GM21447 (cell line): Measurements from ENCODE around the gene RARS2.
"Not testable (repeated sequence)": the region's sequence is repeated elsewhere in the genome, so short reads cannot be mapped to it uniquely, and the experiment has no call there.

Experiments
- ATAC-seq: cut with Tn5 transposase; IDR thresholded peaks from one replicate; pipeline ENCODE4 v1.9.1; 2021; ENCODE audit not compliant: unreplicated experiment

RARS2 gene

DNA sequence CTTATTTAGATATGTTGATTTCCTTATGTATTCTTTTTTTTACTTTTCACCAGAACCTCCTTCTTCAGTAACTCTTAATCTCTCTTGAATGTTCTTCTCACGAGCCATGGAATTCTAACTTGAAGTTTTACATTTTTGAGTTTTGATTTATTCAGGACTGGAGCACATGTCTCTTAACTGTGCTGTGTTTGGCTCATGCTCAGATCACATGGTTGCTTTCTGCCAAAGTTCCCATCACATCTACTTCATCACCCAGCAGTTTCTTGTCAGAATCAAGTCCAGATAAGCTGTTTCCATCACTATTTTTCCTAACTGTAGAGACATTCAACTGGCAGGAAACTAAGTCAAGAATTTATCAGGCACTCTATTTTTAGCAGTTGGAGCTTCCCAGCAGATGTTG is 85.3 kb downstream of the RARS2 start:
- ATAC-seq = no peak

DNA sequence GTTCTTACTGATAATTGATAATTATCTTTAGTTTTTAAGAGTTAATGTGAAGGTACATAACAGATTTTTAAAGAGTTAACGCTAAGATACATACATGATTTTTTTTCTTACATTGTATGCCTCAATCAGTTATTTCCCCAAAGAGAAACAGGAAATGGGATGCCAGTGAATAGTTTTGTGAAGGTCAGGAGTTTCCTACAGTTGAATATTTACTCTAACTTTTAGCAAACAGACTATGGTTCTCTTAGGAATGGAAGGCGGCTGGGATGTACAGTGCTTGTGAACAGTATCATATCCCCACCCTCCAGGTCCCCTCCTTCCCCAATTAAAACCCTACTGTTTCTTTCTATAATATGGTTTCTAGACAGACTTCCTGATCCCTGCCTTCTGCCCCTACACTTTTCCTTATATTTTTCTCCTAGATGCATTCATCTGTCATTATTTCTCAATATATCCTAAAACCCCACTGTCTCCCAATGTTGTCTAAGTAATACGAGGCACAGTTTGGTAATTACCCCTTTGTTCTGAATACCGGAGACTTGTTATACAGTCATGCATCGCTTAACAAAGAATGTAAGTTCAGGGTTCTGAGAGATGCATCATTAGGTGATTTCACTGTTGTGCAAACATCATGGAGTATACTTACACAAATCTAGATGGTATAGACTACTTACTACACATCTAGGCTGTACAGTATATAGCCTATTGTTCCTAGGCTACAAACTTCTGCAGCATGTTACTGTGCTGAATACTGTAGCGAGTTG is 87.8 kb downstream of the RARS2 start:
- no peak for ATAC-seq

DNA sequence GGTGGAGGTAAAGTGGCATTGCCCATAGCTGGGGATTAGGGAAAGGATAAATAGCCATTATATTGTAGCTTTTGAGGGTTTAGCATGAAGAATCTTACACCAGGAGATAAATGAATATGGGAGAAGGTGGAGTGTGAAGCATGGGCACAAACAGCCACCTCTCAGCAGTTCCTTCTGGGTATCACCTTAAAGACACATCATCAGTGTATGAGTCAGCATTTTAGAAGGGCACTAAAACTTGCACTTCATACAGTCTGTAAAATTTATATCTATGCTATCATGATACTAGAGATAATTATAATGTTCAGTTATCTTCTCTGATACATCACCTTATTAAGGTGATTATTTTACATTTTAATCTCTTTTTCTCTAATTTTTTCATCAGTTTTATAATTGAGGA is 91.7 kb downstream of the RARS2 start:
- ATAC-seq = no peak

DNA sequence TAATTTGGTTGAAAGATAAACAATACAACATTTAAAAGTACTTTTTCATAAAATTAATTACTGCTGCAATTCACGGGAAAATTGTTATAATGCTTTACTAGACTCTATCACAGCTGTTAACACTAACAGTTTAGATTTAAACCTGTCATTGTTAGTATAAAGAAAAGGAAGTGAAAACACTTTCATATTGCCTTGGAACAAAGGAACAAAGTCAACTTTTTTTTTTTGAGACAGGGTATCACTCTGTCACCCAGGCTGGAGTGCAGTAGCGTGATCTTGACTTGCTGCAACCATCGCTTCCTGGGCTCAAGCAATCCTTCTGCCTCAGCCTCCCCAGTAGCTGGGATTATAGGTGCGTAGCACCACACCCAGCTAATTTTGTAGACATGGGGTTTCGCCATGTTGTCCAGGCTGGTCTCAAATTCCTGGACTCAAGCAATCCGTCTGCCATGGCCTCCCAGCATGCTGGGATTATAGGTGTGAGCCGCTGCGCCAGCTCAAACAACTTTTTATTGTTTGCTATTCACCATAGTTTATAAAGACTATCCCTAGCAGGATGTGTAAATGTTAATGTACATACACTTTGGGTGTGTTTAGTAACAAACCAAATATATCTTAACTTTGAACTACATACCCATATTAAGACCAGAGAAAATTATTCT is 94.9 kb downstream of the RARS2 start:
- peak; percentile 86 for ATAC-seq

DNA sequence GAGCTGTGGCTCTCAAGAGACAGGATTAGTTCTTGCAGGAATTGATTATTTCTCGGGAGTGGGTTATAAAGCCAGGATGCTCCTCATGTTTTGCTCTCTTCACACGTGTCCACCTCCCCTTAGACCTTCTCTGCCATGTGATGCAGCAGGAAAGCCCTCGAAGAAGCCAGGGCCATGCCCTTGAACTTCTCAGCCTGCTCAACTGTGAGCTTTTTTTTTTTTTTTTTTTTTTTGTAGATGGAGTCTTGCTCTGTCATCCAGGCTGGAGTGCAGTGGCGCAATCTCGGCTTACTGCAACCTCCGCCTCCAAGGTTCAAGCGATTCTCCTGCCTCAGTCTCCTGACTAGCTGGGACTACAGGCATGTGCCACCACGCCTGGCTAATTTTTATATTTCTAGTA is 100.5 kb downstream of the RARS2 start:
- ATAC-seq = not testable (repeated sequence)

DNA sequence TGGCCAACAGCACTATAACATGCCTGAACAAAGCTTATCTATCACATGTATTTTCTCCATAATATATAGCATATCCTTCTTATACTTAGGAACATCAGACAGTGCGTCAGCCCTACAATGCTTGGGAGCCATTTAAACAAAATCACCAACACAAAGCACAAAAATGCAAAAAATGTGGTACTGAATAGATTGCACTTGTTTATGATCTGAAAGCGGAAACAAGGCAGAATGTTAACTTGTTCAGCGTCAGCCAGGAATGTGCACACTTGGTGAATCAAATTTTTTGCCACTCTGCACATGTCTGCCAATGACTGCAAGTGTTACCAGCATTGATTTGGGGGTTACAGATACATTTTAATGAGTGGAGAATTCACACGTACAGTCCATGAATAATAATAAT is 102.2 kb downstream of the RARS2 start:
- ATAC-seq = no peak

DNA sequence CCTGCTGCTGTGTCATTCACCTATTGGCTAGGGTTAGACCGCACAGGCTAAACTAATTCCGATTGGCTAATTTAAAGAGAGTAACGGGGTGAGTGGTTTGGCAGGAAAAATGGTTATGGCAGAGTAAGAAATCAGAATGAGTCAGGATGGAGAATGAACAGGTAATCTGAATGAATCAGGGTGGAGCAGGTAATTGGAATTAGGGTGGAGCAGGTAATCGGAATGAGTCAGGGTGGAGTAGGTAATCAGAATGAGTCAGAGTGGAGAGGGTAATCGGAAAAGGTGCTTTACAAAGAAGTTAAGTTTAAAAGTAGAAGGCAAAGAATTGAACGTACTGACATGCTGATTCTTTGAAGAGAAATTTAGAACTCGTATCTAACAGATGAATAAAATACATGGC is 105.3 kb downstream of the RARS2 start:
- ATAC-seq = no peak

DNA sequence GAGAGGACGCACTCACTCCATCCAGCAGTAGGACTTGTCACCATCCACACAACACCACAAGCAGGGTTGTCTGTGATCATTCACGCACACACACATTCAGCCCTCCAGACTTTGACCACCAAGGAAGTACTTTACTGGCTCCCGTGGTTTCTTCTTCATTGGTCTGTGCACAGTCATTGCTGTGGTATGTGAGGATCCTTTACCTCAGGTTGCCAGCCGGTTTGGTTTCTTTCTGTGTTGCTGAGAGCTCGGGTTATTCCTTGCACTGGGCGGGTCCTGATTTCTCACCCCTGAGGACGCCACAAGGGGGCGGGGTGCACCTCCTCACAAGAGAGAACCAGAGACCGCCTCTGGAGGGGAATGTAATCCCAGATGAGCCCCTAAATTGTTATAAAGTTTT is 105.9 kb downstream of the RARS2 start:
- no peak for ATAC-seq

DNA sequence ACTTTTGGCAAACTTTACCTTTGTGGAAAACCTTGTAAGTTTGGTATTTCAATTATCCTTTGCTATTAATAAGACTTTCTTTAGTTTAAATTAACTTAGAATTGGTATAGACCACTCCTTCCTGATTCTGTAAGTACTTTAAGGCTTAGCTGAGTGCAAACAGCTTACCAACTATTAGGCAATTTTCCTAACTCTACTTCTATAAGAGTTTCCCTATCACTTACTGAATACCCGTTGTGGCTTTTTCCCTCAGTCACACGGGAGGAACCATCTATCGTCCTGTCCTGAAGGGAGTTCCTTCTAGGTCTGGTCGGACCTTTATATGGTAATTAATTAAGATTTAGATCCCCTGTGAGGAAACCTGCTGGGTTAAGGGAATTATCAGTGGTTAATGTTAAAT is 107.4 kb downstream of the RARS2 start:
- no peak for ATAC-seq

DNA sequence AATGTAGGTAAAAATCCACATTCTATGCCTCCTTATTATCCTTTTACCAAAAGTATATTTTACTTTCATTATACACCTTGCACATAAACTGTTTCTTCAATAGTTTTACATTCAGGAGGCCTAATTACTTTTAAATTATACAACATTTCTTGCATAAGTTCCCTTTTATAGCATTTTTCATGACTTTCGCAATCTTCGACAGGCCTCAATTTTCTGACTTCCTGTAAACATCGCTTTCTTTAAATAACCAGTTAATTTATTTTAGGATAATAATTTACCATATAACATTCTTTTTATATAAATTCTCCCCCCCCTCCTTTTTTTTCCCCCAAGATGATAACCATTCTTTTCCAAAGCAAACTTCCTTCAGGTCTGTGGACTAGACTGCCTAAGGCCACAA is 107.9 kb downstream of the RARS2 start:
- no peak for ATAC-seq

DNA sequence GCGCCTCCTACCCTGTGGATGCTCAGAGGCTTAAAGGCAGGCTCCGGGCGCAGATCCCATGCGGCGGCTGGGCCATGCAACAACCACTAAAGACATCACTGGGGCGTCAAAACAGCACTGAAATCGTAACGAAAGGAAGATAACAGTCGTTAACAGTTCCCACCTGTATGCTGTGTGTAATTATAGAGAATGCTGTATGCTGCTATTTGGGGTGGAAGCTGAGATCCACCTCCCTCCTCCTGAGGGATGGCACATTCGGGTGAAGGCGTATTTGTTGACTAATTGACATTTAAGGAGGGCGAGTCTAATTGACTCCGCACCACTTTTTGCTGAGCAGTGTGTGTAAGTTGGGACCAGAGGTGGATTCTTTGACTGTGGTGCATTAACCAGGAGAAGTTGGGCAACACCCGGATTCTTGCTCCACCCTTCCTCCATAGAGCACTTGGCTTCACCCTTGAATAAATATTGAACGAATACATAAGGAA is 116.3 kb downstream of the RARS2 start:
- ATAC-seq = peak; percentile 64

DNA sequence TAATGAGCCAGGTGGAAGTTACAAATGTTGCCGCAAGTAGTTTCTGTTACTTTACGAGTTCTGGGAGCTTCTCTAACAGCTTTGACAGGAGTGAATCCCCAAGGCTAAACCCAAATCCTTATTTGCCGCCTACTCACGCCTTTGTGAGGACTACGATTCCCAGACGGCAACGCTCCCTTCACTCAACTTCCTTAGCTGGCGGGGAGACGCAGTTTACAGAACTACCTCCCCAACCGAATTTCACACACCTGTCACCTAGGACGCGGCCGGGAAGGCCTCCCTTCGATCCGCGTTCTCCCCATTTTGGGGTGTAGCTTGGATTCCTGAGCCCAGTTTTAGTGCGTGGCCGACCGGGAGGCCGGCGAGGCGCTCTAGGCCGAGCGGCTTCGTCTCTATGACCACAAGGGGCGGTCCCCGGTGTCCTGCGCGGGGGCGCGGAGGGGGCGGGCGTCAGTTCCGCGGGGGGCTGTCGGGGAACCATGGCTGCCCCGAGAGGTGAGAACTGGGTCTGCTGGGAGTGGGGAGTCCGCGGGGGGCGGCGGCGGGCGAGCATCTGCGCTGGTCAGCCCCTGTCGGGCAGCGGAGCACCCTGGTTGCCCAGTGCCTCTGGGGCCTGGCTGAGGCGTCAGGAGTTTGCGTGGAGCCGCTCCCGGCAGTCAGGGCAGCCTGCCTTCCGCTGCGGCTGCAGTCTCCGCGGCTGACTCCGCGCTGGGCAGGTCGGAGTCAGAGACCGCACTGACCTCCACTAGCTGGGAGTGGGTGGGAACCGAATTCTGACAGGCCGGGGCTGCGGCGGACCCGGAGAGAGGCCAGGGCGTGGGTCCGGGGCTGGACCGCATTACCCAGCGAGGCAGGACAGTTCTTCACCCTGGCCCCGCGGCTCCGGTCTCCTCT is 117.0 kb downstream of the RARS2 start, which contains the start of gene SLC35A1:
Gene SLC35A1 (plus strand): TSS at position 450 of the 894 bp plus-strand sequence. CDS start 30 bp downstream, at position 480.
- peak; percentile 90 for ATAC-seq

DNA sequence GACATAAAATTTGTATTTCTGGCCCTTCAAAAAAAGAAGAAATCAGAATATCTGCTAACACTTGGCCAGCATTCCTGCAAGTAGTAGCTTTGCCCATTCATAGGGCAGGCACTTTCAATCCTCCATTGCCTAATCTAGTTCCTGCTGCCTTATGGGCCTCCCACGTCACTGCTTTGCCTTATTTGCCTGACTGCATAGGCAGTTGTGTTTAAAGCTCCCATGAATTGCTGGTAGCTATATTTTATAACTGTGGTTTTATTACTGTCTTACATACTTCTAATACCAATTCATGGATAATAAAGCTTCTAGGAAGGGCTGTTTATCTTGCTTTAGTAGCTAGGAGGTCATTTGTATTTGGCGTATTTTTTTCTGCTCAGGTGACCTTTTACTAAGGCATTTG is 124.7 kb downstream of the RARS2 start:
- no peak for ATAC-seq
